Purkinje cell (primary cell): ENCODE data around the gene PLAGL2. TPM values are rescaled to one million over a fixed set of nuclear protein-coding genes. Genes with fewer than 3 reads are reported as not detected.

Experiments used
- polyA plus RNA-seq: library from polyadenylated mRNA; unstranded; fragments of >200 nt; fragmentation: Nextera tagmentation; gene quantifications from 2 replicates; pipeline ENCODE4 v1.2.1, GENCODE V29; 2014

Gene PLAGL2
- polyA plus RNA-seq, result 0.24 and 0.28 TPM in 2 replicates

GRCh38 chr20:32207626-32208498 lies at the start of gene PLAGL2, which contains the start of gene POFUT1:
Gene PLAGL2, minus strand, starts transcription at chr20:32207743. Its CDS starts 5,565 bp downstream, at chr20:32202178.
Gene POFUT1, plus strand, starts transcription at chr20:32207880. Its CDS starts 62 bp downstream, at chr20:32207942.

Other genes starting within 250 kb of the PLAGL2 start
- gene XKR7, start 239.6 kb downstream of the PLAGL2 start, polyA plus RNA-seq, result 0.04 and 0.35 TPM in 2 replicates
- 0.13 TPM in 1 of 2 replicates, not detected in the other for gene CCM2L, start 197.3 kb downstream of the PLAGL2 start, polyA plus RNA-seq
- gene HCK, start 155.5 kb downstream of the PLAGL2 start, polyA plus RNA-seq, result not detected in 2 replicates
- gene TM9SF4, start 98.0 kb downstream of the PLAGL2 start, polyA plus RNA-seq, result 27.8 and 31.2 TPM in 2 replicates
- gene POFUT1, start 137 bp upstream of the PLAGL2 start, polyA plus RNA-seq, result 1.7 and 2.1 TPM in 2 replicates
- 14.4 TPM in 2 replicates for gene KIF3B, start 69.9 kb upstream of the PLAGL2 start, polyA plus RNA-seq
- 2.5 and 4.8 TPM in 2 replicates for gene ASXL1, start 150.6 kb upstream of the PLAGL2 start, polyA plus RNA-seq